IPS-11a (cell line): ENCODE data around the gene SLC41A2.
"Not testable (repeated sequence)": the region's sequence is repeated elsewhere in the genome, so short reads cannot be mapped to it uniquely, and the experiment has no call there.

ENCODE experiments used
- H3K4me3 ChIP-seq: one replicate; pipeline ENCODE4 v1.5.1; 2013; ENCODE audit warnings: low read depth, low read length, control low read depth

The SLC41A2 gene, protein sequence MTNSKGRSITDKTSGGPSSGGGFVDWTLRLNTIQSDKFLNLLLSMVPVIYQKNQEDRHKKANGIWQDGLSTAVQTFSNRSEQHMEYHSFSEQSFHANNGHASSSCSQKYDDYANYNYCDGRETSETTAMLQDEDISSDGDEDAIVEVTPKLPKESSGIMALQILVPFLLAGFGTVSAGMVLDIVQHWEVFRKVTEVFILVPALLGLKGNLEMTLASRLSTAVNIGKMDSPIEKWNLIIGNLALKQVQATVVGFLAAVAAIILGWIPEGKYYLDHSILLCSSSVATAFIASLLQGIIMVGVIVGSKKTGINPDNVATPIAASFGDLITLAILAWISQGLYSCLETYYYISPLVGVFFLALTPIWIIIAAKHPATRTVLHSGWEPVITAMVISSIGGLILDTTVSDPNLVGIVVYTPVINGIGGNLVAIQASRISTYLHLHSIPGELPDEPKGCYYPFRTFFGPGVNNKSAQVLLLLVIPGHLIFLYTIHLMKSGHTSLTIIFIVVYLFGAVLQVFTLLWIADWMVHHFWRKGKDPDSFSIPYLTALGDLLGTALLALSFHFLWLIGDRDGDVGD

DNA sequence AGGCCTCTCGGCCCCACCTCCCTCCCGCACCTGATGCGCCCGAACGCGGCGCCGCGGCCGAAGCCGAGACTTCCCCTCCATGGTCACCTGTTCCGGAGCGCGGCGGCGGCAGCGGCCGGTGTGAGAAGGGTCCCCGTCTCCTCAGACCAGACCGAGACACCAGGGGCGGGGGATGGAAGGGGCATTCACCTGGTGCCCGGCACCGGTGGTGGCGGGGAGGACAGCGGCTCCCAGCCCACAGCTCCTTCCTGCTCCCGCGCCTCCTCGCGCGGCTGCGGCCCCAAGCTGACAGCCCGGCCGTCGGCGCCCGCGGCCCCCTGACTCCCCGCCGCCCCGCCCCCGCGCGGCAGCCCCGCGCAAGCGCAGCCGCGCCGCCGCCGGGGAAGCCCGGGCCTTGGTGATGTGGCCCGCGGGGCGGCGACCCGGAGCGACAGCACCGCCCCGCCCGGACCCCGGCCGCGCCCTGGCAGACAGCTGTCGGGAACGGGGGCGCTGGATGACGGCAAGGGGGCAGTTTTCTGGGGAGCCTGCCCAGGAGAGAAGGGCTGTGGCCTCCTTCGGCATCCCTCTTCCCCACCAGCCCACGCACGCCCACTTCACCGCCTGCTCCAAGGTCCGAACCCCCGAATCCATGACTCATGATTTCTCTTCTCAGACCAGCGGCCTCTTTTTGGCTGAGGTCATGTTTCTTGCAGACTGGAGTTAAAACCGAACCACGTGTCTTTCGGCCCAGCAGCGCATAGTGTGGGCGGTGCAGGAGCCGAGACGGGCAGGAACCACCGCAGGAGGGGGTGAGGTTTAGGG, at the start of gene SLC41A2:
Gene SLC41A2, minus strand, starts transcription at position 290 of the 804 bp plus-strand sequence. CDS start 29,763 bp downstream, outside the sequence.
- H3K4me3 ChIP-seq, result peak within 1 kb of the TSS; percentile 75

DNA sequence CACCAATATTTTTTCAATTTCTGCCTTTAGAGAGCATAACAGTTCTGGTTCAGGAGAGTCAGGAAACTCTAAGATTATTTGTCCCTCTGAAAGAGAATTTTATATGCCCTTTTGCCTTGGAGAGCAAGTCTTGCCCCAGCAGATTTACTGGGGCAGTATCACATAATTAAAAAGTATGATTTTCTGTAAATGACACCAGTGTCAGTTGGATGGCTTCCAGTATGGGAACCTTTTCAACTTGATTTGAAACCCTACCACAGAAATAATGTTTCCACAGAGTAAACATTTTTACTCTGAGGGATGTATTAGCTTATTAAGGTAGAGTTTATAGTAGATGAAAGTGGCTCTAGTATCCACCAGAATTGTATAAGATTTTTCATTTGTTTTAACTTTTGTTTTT, 43.4 kb upstream of the SLC41A2 start:
- H3K4me3 ChIP-seq, result no peak overlapping the region

DNA sequence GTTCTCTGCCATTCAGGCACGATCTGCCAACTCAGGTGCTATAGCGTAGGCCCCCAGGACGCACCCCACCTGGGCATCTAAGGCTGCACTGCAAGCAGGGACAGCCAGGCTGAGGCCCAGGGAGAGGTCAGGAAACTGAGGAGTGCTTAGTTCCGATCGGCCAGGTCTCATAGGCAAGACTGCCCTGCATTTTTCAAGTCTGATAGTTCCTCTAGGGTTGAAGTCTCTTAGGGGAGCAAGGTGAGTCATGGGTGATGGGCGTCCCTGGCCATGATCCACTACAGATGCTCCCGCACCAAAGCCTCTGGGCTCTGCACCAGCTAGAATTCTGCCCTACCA, 41.2 kb upstream of the SLC41A2 start:
- H3K4me3 ChIP-seq, result no peak overlapping the region

DNA sequence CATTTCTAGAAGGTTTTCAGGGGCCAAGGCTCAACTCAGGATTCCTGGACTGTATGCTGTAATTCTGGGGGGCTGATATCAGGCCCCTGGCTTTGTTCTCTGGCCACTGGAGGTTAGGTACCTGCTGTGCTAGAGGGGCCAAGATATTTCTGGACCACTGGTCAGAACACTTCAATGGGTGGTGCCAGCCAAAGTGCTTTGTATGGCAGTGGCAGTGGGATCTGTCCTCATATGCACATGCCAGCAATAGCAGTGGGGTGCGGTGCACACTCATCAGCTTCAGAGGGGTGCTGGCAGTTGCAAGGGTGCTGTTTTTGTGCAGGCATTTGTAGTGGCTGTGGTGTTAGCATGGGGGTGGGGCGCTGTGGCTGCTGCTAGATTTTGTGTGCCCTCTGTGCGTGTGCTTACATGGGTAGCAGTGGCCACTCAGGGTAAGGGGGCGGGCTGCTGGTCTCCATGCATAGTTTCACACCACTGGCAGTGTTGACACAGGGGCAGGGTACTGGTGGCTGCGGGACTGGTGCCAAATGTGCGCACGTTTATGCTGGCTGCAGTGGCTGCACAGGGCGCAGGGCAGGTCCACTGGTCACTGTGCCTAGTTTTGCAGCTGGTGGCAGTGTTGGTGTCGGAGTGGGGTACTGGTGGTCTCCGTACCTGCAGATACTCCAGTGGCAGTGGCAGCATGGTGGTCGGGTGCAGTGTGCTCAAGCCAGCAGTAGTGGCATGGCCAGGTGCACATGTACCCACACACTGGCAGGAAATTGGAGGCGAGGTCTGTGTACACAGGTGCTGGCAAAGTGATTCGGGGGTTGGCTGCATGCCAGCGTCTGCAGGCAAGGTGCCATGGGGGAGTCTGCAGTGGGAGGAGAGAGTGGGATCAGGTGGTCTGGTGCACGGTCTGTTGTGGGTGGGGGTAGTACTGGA, 40.6 kb upstream of the SLC41A2 start:
- H3K4me3 ChIP-seq, result no peak overlapping the region

DNA sequence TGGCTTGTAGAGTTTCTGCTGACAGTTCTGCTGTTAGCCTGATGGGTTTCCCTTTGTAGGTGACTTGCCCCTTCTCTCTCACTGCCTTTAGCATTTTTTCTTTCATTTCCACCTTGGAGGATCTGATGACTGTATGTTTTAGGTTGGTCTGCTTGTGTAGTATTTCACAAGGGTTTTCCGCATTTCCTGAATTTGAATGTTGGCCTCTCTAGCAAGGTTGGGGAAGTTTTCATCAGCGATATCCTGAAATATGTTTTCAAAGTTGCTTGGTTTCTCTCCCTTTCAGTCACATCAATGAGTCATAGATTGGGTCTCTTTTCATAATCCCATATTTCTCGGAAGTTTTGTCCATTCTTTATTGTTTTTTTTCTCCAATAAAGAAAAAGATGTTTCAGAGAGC, 39.5 kb upstream of the SLC41A2 start:
- no peak overlapping the region for H3K4me3 ChIP-seq

DNA sequence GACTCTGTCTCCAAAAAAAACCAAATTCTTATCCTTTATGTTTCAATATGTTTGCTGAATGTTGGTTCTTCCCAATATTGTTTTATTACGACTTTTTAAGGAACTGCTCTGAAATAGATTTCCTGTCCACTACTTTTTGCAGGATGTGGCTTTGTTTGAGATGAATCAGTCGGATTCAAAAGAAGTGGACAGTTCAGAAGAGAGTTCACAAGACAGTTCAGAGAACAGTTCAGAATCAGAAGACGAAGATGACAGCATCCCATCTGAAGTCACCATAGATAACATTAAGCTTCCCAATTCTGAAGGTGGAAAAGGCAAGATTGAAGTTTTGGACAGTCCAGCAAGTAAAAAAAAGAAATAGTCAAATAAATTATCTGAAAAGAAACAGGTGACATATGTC, 36.2 kb upstream of the SLC41A2 start:
- H3K4me3 ChIP-seq, result no peak overlapping the region

DNA sequence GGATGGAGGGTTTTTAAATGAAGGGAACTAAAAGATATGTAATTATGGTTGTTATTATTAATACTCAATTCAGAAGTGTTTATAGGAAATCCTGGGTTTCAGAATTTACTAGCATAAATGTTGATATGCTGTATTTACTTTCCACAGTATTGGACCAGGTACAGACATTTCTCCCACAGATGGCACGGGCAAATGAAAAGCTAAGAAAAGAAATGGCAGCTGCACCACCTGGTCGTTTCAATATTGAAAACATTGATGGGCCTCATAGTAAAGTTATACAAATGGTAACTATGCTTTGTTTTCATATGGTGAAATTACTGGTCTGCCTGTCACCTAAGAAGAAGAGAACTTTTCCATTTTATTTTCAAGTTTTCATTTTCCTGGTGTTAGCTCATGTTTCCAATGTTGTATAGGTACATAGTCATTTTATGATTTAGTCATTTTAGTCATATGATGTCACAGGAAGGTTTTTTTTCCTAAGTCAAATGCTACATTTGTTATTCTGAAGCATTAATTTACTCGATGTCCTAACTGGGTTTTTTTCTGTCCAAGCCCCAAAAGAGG, 33.6 kb upstream of the SLC41A2 start:
- no peak overlapping the region for H3K4me3 ChIP-seq

DNA sequence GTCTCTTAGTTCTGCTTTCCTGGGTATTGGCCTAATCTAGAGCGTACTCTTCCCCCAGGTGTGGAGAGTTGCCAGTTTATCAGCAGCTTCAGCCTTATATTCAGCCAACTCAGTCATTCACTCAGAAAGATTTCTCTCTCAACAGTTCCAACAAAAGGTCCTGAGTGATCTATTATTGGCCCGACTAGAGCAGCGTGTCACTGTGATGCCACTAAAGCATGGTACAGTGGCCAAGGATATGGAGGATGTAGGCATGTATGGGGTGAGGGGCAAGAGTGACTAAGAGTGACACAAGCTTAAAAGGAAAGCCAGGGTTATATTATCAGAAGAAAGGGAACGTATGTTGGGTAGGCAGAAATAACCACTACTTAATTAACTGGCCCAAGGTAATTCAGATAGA, 32.9 kb upstream of the SLC41A2 start:
- H3K4me3 ChIP-seq, result no peak overlapping the region

DNA sequence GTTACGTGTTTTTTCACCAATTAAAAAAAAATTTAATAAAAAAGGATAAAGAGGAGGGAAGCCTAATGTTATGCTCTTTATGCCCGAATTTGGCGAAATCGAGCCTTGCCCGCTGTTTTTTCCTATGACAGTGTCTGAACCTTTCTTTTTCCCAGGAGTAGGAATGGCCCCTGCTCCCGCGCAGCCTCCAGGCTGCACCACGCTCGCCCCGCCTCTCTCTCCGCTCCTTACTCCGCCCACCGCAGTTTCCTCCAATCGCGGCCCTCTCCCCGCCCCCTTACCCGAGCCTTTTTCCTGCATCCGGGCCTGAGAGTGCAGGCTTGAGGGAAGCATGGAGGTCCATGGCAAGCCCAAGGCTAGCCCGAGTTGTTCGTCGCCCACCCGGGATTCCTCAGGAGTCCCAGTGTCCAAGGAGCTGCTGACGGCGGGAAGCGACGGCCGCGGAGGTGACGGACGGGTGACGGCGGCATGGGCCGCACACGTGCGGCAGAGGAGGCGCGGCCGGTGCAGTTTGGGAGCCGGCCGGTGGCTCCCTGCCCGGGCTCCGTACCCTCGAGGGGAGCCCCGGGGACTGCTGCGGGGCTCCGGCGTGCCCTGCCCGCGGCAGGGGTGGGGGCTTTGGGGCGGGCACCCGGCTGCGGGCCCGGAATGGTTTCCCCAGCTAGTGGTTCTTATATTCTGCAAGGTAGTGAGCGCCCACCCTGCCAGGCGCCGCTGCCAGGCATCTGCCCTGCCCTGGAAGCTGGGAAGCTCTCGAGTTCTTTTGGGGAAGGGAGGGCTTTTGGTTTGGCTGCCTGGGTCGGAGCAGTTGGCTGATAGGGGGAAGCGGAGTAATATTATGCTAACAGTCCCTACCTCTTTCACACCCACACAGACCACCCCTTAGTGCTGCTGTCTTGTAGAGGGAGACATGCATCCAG, 28.2 kb upstream of the SLC41A2 start, which contains the start of gene NOPCHAP1:
Gene NOPCHAP1, plus strand, starts transcription at position 295 of the 920 bp plus-strand sequence. Its CDS starts 37 bp downstream, at position 332.
- H3K4me3 ChIP-seq, result peak within 1 kb of the TSS; percentile 86

DNA sequence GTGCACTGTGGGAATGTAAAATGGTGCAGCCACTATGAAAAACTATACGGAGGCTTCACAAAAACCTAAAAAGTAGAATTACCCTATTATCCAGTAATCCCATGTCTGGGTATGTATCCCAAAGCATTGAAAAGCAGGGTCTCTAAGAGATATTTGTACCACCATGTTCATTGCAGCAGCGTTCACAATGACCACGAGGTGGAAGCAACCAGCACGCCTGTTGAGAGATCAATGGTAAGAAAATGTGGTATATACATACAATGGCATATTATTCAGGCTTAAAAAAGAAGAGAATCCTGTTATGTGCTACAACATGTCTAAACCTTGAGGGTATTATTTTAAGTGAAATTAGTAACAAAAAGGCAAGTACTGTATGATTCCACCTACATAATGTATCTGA, 27.1 kb upstream of the SLC41A2 start:
- no peak overlapping the region for H3K4me3 ChIP-seq

DNA sequence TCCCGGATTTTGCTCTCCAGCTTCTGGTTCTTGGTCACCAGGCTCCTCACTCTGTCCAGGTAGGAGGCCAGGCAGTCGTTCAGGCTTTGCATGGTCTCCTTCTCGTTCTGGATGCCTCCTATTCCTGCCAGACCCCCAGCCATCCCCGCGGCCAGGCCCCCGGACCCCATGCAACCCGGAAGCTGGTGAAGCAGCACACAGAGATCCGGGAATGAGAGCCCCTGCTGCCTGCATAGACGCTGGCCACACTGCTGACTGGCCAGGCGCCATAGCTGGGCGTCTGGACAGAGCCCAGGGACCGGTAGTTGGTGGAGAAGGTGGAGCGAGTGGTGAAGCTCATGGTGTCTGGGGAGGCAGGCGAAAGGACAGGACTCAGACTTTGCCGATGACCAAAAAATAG, 19.6 kb upstream of the SLC41A2 start:
- H3K4me3 ChIP-seq, result not testable (repeated sequence)

DNA sequence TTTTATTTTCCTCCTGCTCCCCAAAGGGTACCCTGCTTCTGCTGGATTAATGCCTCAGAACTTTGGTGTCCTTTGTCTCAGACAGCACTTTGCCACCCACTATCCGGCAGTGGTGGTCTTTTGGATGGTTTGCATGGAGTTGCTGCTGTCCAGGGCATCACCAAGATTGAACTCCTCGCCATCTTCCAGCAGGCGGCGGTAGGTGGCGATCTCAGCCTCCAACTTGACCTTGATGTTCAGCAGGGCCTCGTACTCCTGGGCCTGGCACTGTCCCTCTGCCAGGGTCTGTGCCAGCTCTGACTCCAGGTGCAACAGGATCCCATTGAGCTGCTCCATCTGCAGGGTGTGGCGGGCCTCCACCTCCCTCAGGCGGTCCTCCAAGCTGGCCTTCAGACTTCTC, 18.6 kb upstream of the SLC41A2 start:
- no peak overlapping the region for H3K4me3 ChIP-seq

DNA sequence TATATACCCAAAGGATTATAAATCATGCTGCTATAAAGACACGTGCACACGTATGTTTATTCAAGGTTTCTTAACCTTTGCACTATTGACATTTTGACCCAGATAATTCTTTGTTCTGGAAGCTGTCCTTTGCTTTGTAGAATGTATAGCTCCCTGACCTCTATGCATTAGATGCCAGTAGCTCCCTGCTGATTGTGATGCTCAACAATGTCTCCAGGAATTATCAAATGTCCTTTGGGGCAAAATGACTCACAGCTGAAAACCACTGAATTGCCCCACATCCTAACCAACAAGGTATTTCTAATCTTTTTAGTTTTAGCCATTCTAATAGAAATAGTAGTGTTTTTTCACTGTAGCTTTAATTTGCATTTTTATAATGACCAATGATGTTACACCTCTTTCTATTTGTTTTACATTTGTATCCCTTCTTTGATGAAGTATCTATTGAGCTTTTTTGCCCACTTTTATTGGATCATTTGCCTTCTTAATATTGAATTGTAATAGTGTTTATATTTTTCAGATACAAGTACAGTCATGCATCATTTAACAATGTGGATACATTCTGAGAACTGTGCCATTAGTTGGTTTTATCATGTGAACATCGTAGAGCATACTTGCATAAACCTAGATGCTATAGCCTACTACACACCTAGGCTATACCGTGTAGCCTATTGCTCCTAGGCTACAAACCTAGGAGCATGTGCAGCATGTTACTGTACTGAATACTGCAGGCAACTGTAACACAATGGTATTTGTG, 17.7 kb upstream of the SLC41A2 start:
- H3K4me3 ChIP-seq, result no peak overlapping the region

DNA sequence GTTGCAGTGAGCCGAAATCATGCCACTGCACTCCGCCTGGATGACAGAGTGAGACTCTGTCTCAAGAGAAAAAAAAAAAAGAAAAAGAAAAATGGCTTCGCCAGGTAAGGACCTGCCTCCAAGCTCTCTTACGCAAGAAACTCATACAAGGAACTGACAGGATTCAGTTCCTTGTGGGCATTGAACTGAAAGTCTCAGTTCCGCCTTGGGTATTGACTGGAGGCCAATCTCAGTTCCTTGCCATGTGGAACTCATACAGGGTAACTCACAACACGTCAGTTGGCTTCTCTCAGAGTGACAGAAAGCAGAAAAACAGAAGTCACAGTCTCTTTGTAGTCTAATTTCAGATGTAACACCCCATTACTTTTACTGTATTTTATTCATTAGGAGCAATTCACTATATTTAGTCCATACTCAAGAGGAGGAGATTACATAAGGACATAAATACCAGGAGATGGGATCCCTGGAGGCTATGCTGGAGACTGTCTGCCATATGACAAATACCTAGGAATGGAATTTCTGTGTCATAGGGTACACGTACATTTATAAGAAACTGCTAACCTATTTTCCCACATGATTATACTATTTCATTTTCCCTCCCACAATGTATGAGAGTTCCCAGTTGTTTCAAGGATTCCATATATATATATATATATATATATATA, 16.7 kb upstream of the SLC41A2 start:
- no peak overlapping the region for H3K4me3 ChIP-seq

DNA sequence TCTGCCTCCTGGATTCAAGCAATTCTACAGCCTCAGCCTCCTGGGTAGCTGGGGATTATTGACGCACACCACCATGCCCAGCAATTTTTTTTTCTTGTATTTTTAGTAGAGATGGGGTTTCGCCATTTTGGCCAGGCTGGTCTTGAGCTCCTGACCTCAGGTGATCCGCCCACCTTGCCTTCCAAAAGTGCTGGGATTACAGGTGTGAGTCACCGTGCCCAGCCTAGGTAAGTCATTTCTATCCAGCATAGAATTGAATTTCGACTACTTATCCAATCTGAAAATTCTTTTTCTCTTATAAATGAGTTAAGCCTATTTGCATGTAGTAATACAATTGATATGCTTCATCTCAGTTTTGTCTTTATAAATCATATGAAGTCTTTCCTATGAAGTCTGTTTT, 15.2 kb upstream of the SLC41A2 start:
- no peak overlapping the region for H3K4me3 ChIP-seq

DNA sequence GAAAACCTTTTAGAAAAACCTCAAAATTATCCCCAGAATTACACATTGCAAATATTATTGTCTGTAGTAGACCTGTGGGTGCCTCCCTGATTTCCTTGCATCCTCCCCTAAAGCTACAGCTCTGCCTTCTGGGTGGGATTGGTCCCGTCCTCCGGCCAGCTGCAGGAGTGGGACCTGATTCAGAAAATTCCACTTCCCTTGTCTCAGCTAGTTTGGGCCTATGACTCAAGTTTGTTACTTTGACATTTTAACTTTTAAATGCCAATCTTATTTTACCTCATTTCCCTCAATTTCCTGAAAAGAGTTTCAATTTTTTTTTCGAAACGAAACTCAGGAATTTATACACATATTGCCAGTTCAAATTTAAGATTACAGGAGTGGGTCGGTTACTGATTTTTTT, 13.2 kb upstream of the SLC41A2 start:
- H3K4me3 ChIP-seq, result no peak overlapping the region

DNA sequence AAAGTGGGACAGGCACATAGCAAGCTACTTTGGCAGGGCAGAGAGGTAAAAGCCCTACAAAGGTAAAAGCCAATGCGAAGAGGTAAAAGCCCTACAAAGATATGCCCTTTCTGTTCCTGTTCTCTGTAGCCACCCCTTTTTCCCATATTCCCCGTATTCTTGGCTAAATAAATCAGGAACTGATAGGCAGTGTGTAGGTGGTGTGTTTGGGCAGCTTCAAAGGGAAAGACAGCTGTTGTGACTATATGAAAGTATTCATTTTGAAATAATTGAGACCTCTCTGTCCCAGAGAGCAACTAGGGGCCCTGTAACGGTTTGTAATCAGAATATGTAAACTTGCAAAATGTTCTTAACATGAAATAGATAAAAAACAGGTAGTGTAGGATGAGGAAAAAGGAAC, 11.3 kb upstream of the SLC41A2 start:
- no peak overlapping the region for H3K4me3 ChIP-seq

DNA sequence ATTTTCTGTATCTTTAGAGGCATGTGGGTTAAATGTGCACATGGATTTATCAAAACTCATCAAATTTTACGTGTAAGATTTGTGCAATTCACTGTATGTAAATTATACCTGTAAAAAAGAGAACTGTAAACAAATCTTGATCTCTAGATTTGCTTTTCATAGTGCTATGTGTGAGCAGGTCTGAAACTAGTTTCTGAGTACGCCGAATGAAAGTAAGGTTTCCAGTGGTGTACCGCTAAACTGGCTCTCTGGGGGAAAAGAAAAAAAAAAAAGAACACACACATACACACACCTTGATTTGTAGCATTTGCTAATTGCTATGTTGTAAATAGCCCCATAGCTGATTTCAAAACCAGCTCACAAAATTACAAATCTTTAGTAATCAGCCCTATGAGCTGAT, 8.6 kb upstream of the SLC41A2 start:
- no peak overlapping the region for H3K4me3 ChIP-seq
